ENCODE data around the gene AGAP1. TPM values are rescaled to one million over a fixed set of nuclear protein-coding genes. Genes with fewer than 3 reads are reported as not detected.

The AGAP1 gene
- total RNA-seq, 1 experiment from 2014 or later: 25.8 TPM

GRCh38 chr2:235483313-235483712, 10.5 kb upstream of the AGAP1 start:
- H3K4ac ChIP-seq (ENCODE audit: low read depth, low read length): no peak overlapping the region
- no peak overlapping the region for H2AFZ ChIP-seq (ENCODE audit: low read length)
- H4K5ac ChIP-seq (ENCODE audit: insufficient read length, low read depth, low read length): no peak overlapping the region
- no peak overlapping the region for H3K27ac ChIP-seq (ENCODE audit: insufficient read length, low read depth, low read length)
- H3K18ac ChIP-seq (ENCODE audit: insufficient read length, low read depth, low read length): no peak overlapping the region
- H3K27me3 ChIP-seq (ENCODE audit: insufficient read depth, low read length): no peaks in the 10 kb centered on the region
- no peak overlapping the region for H3K56ac ChIP-seq (ENCODE audit: insufficient read length, low read depth, low read length)
- DNase-seq: no peak
- no peak overlapping the region for H3K14ac ChIP-seq (ENCODE audit: insufficient read depth, low read length)
- Mint-ChIP-seq H3K27ac (no peak overlapping the region), H3K9me3 (no peaks in the 10 kb centered on the region; a peak in 2 of 5 replicates), H3K36me3 (ENCODE audit: insufficient read depth in 1 of 3, low read depth in 3 of 3) (no peaks in the 10 kb centered on the region; a peak in 1 of 7 replicates), H3K4me1 (no peaks in the 10 kb centered on the region), H3K27me3 (ENCODE audit: low read depth) (peaks cover 9% of the 10 kb centered on the region), H3K4me3 (no peak overlapping the region)
- no peaks in the 10 kb centered on the region for H3K79me2 ChIP-seq (ENCODE audit: insufficient read depth, low read length)
- H3K9ac ChIP-seq (ENCODE audit: extremely low read depth, insufficient read length, low read length): no peak overlapping the region
- no peaks in the 10 kb centered on the region for H4K20me1 ChIP-seq (ENCODE audit: control insufficient read depth, insufficient read depth, insufficient read length)
- H2BK5ac ChIP-seq (ENCODE audit: insufficient read length, low read length): no peak overlapping the region
- no peaks in the 10 kb centered on the region for H3K79me1 ChIP-seq (ENCODE audit: insufficient read depth, low read depth, low read length, poor library complexity, severe bottlenecking)
- no peak overlapping the region for H2BK12ac ChIP-seq (ENCODE audit: insufficient read length, low read depth, low read length)
- no peak overlapping the region for H3K23ac ChIP-seq (ENCODE audit: insufficient read length, low read depth, low read length)
- H2AK5ac ChIP-seq (ENCODE audit: insufficient read length, low read length): no peak overlapping the region
- no peak overlapping the region for H3K4me2 ChIP-seq (ENCODE audit: insufficient read depth, insufficient read length, low read length)
- no CpG with 5 or more reads among the region's 4 CpGs for WGBS (ENCODE audit: extremely low coverage, insufficient read length, low lambda C conversion rate)
- H2BK15ac ChIP-seq (ENCODE audit: low read depth, low read length): no peak overlapping the region
- H3K9me3 ChIP-seq (ENCODE audit: control insufficient read depth, low read depth, low read length): no peaks in the 10 kb centered on the region
- H3K23me2 ChIP-seq (ENCODE audit: insufficient read length, low read depth, low read length, poor library complexity, severe bottlenecking): no peaks in the 10 kb centered on the region
- H2BK120ac ChIP-seq (ENCODE audit: low read depth, low read length, poor library complexity, severe bottlenecking): no peak overlapping the region
- no peak for TF ChIP-seq CTCF (conservative IDR thresholded peaks at IDR 0.05)
- no peak overlapping the region for H4K91ac ChIP-seq (ENCODE audit: insufficient read length, low read depth, low read length)
- H3T11ph ChIP-seq (ENCODE audit: low read length): no peak overlapping the region
- no peak overlapping the region for H4K8ac ChIP-seq (replicated peaks; ENCODE audit: insufficient read length, low read depth, low read length)
- no peak overlapping the region for H2BK20ac ChIP-seq (ENCODE audit: low read depth, low read length, poor library complexity, severe bottlenecking)
- no peaks in the 10 kb centered on the region for H3K4me1 ChIP-seq (ENCODE audit: insufficient read depth, low read length)

All from H9 (cell line).